ENCODE results near the gene RHBDD3.
A peak's percentile ranks its signal among the peaks of the same experiment; 100 is the strongest.

The RHBDD3 gene

DNA sequence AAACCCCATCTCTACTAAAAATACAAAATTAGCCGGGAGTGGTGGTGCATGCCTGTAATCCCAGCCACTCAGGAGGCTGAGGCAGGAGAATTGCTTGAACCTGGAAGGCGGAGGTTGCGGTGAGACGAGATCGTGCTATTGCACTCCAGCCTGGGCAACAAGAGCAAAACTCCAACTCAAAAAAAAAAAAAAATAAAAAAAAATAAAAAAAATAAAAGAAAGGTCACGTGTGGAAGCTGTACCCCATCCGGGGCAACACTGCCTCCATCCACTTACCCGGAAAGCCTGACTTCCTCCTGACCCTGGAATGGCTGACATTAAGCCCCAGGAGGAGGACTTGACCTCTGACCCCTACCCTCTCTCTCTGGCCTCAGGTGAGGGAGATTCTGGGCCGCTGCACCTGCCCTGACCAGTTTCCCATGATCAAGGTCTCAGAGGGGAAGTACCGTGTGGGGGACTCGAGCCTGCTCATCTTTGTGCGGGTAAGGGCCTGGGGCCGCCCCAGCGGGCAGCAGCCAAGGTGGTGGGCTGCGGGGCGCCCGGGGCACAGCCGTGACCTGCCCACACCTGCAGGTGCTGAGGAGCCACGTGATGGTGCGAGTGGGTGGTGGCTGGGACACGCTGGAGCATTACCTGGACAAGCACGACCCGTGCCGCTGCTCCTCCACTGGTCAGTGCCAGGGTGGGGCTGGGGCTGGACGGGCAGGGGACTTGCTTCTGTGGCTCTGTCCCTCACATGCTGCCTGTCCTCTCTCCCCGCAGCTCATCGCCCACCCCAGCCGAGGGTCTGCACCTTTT is 42.5 kb upstream of the RHBDD3 start:
- Mint-ChIP-seq H3K27me3 (ENCODE audit: low read depth, poor library complexity) (peaks cover 30% of the 10 kb centered on the region), H3K4me3 (no peak overlapping the region), H3K36me3 (ENCODE audit: low read depth) (no peaks in the 10 kb centered on the region), H3K9me3 (peaks cover 6% of the 10 kb centered on the region), H3K27ac (no peak overlapping the region), H3K4me1 (peaks cover 31% of the 10 kb centered on the region)
- TF ChIP-seq, protein P1, sequence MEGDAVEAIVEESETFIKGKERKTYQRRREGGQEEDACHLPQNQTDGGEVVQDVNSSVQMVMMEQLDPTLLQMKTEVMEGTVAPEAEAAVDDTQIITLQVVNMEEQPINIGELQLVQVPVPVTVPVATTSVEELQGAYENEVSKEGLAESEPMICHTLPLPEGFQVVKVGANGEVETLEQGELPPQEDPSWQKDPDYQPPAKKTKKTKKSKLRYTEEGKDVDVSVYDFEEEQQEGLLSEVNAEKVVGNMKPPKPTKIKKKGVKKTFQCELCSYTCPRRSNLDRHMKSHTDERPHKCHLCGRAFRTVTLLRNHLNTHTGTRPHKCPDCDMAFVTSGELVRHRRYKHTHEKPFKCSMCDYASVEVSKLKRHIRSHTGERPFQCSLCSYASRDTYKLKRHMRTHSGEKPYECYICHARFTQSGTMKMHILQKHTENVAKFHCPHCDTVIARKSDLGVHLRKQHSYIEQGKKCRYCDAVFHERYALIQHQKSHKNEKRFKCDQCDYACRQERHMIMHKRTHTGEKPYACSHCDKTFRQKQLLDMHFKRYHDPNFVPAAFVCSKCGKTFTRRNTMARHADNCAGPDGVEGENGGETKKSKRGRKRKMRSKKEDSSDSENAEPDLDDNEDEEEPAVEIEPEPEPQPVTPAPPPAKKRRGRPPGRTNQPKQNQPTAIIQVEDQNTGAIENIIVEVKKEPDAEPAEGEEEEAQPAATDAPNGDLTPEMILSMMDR (IDR thresholded peaks at IDR 0.05), result no peak
- DNase-seq, result no peak

DNA sequence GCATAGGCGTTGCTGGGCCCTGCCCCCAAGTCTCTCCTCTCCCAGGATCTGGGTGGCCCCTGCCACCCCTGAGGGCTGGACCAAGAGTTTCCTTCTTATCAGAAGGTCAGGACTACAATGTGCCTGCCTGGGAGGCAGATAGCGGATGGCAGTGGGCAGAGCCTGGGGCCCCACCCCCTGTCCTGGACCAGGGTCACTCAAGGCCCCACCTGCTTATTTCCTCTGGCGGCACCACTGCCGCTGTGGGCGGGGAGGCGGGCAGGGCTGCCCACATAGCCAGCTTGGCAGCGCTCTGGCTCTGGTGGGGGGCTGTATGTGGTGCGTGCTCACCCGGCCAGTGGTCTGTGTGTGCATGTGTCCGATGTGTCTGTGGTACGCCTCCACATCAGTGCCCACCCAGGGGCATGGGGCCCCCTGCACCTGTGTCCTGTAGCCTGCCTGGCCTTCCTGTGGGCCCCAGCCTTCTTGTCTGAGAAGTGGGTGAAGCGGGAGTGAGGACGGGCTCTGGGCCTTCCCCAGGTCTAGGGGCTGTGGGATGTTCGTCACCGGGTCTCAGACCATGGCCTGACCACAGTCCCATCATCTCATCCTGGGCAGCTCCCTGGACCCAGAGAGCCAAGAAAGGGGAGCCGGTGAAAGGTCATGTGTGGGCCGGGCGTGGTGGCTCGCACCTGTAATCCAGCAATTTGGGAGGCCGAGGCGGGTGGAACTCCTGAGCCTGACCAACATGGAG is 41.7 kb upstream of the RHBDD3 start:
- peaks cover 5% of the 10 kb centered on the region for H3K9me3 Mint-ChIP-seq
- H3K4me1 Mint-ChIP-seq, result peaks cover 31% of the 10 kb centered on the region
- H3K36me3 Mint-ChIP-seq (ENCODE audit: low read depth), result no peaks in the 10 kb centered on the region
- no peak for DNase-seq
- H3K27me3 Mint-ChIP-seq (ENCODE audit: low read depth, poor library complexity), result peaks cover 26% of the 10 kb centered on the region
- H3K4me3 Mint-ChIP-seq, result no peak overlapping the region
- H3K27ac Mint-ChIP-seq, result no peak overlapping the region
- TF ChIP-seq, protein P1 (IDR thresholded peaks at IDR 0.05), result no peak

GRCh38 chr22:29308791-29309262 is 41.0 kb upstream of the RHBDD3 start:
- peak overlapping the region; percentile 30 for H3K4me3 Mint-ChIP-seq
- H3K27ac Mint-ChIP-seq, result no peak overlapping the region
- H3K36me3 Mint-ChIP-seq (ENCODE audit: low read depth), result no peaks in the 10 kb centered on the region

DNA sequence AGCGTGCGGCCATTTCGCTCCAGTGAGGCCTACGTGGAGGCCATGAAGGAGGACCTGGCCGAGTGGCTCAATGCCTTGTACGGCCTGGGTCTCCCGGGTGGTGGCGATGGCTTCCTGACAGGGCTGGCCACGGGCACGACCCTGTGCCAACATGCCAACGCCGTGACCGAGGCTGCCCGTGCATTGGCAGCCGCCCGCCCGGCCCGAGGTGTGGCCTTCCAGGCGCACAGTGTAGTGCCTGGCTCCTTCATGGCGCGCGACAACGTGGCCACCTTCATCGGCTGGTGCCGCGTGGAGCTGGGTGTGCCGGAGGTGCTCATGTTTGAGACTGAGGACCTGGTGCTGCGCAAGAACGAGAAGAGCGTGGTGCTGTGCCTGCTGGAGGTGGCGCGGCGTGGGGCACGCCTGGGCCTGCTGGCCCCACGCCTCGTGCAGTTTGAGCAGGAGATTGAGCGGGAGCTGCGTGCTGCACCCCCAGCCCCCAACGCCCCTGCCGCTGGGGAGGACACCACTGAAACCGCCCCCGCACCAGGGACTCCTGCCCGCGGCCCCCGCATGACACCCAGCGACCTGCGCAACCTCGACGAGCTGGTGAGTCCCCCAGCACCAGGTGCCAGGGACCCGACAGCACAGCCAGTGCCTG is 40.5 kb upstream of the RHBDD3 start:
- Mint-ChIP-seq H3K36me3 (ENCODE audit: low read depth) (no peaks in the 10 kb centered on the region), H3K4me1 (peaks cover 24% of the 10 kb centered on the region), H3K27ac (no peak overlapping the region), H3K27me3 (ENCODE audit: low read depth, poor library complexity) (peaks cover 13% of the 10 kb centered on the region), H3K4me3 (peak overlapping the region; percentile 30), H3K9me3 (no peaks in the 10 kb centered on the region)
- TF ChIP-seq, protein P1 (IDR thresholded peaks at IDR 0.05), result no peak
- DNase-seq, result no peak

More at GRCh38 chr22:29308791-29309262, 41.0 kb upstream of the RHBDD3 start:
- TF ChIP-seq, protein P1 (IDR thresholded peaks at IDR 0.05), result no peak
- no peak for DNase-seq
- H3K4me1 Mint-ChIP-seq, result peaks cover 26% of the 10 kb centered on the region
- H3K9me3 Mint-ChIP-seq, result no peaks in the 10 kb centered on the region
- peaks cover 19% of the 10 kb centered on the region for H3K27me3 Mint-ChIP-seq (ENCODE audit: low read depth, poor library complexity)

- no peak for DNase-seq
- TF ChIP-seq, protein P1 (IDR thresholded peaks at IDR 0.05), result no peak
- H3K27me3 Mint-ChIP-seq (ENCODE audit: low read depth, poor library complexity), result peaks cover 7% of the 10 kb centered on the region
- H3K4me1 Mint-ChIP-seq, result peaks cover 20% of the 10 kb centered on the region
- H3K27ac Mint-ChIP-seq, result no peak overlapping the region
- no peaks in the 10 kb centered on the region for H3K9me3 Mint-ChIP-seq
- peak overlapping the region; percentile 91 for H3K4me3 Mint-ChIP-seq
- no peaks in the 10 kb centered on the region for H3K36me3 Mint-ChIP-seq (ENCODE audit: low read depth)
These were observed 39.9 kb upstream of the RHBDD3 start for GRCh38 chr22:29307596-29308147.
